Activated CD8-positive, alpha-beta T cell treated with anti-CD3 and anti-CD28 coated beads for 36 hours (primary cell): ENCODE measurements around the gene TNNI3K. TPM values are rescaled to one million over a fixed set of nuclear protein-coding genes. Genes with fewer than 3 reads are reported as not detected.

Experiments used
- ATAC-seq: fragments of 200-7000 bp; cut with Tn5 transposase; one replicate; pipeline ENCODE4 v1.10.0; 2021; ENCODE audit warnings: mild to moderate bottlenecking, moderate library complexity
- CTCF ChIA-PET: fragments of 350-600 bp; sonication (Branson Sonifier 250); formaldehyde crosslinking; loops from one replicate; lab custom pipeline; 2021; ENCODE audit warnings: antibody characterized with exemption; lab: Charles Lee
- POLR2A ChIA-PET: fragments of 350-600 bp; sonication (Branson Sonifier 250); formaldehyde crosslinking; loops from one replicate; lab custom pipeline; 2021; ENCODE audit warnings: antibody characterized with exemption; lab: Charles Lee
- DNase-seq: peaks from one replicate; pipeline ENCODE4 v3.0.0-alpha.2; 2020
- H3K27ac Mint-ChIP-seq: one replicate; pipeline ENCODE4 v1.8.0; 2021; ENCODE audit warnings: mild to moderate bottlenecking, mixed read lengths
- H3K27me3 Mint-ChIP-seq: one replicate; pipeline ENCODE4 v1.8.0; 2021; ENCODE audit warnings: mixed read lengths
- H3K36me3 Mint-ChIP-seq: one replicate; pipeline ENCODE4 v1.8.0; 2021; ENCODE audit warnings: low read depth, mixed read lengths
- H3K4me1 Mint-ChIP-seq: one replicate; pipeline ENCODE4 v1.8.0; 2021; ENCODE audit warnings: low read depth, mixed read lengths
- H3K4me3 Mint-ChIP-seq: one replicate; pipeline ENCODE4 v1.8.0; 2021; ENCODE audit warnings: mild to moderate bottlenecking, moderate library complexity, mixed read lengths
- H3K9me3 Mint-ChIP-seq: one replicate; pipeline ENCODE4 v1.8.0; 2021; ENCODE audit warnings: mixed read lengths
- intact Hi-C: fragments of 100-400 bp; cut with micrococcal nuclease; formaldehyde crosslinking; loops from one replicate; pipeline ENCODE4 v1.10.0; 2022
- total RNA-seq, 2 experiments: library from RNA; stranded (reverse); gene quantifications; one replicate each; pipeline ENCODE4 v1.2.3, GENCODE V29; 2021
- TF ChIP-seq, protein P1 (sequence below): fragments of 200-600 bp; IDR thresholded peaks from one replicate; pipeline ENCODE4 v1.8.0; 2022; ENCODE audit warnings: antibody characterized with exemption, mild to moderate bottlenecking

TNNI3K gene
- total RNA-seq, 2 experiments from 2014 or later: 0.52 TPM; not detected in 1

DNA sequence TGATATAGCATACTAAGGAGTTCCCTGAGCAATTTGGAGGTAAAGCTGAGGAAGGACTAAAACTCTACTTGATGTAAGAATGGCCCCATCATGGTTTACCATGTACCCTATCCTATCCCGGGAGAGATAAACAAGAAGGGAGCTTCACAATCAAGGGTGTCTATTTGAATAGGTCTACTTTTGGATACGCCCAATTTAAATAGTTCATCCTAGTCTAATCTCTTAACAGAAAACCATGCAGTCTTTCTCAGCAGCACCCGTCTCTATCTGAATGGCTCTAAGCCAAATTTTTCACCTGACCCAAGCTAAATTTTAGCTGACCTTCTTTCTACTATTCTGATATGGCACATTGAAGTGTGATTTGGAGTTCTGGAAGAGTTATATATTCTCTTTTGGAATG lies 122.0 kb downstream of the TNNI3K start:
- H3K9me3 Mint-ChIP-seq: no peaks in the 10 kb centered on the region
- TF ChIP-seq, protein P1, sequence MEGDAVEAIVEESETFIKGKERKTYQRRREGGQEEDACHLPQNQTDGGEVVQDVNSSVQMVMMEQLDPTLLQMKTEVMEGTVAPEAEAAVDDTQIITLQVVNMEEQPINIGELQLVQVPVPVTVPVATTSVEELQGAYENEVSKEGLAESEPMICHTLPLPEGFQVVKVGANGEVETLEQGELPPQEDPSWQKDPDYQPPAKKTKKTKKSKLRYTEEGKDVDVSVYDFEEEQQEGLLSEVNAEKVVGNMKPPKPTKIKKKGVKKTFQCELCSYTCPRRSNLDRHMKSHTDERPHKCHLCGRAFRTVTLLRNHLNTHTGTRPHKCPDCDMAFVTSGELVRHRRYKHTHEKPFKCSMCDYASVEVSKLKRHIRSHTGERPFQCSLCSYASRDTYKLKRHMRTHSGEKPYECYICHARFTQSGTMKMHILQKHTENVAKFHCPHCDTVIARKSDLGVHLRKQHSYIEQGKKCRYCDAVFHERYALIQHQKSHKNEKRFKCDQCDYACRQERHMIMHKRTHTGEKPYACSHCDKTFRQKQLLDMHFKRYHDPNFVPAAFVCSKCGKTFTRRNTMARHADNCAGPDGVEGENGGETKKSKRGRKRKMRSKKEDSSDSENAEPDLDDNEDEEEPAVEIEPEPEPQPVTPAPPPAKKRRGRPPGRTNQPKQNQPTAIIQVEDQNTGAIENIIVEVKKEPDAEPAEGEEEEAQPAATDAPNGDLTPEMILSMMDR: no peak
- no peak overlapping the region for H3K4me3 Mint-ChIP-seq
- no peaks in the 10 kb centered on the region for H3K36me3 Mint-ChIP-seq
- H3K27me3 Mint-ChIP-seq: no peaks in the 10 kb centered on the region
- ATAC-seq (no peak), DNase-seq (no peak)
- CTCF ChIA-PET: interaction anchor here (1.1 kb wide), 1 partner anchor 15 kb away, joined by 3 read pairs; no protein-coding TSS in a partner anchor
- H3K27ac Mint-ChIP-seq: no peak overlapping the region
- POLR2A ChIA-PET: no interaction called here
- no peaks in the 10 kb centered on the region for H3K4me1 Mint-ChIP-seq
- intact Hi-C loops: no loop called here

DNA sequence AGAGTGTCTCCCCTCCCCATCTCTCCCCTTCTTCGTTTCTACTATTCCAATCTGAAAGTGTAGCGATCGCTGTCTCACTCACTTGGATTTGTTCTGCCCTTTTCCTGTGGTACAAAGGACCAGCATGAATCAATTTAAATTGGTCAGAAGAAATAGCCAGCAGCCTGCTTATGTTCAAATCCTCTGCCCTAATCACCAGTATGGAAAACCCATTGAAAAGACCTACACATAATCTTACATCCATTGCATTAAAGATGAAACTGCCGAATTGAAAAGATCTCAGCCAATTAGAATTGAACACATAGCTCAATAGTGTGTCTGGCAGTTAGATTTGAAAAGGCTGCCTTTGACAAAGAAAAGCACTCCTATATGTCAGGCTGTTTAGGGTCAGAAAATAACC lies 122.6 kb downstream of the TNNI3K start:
- Mint-ChIP-seq H3K27me3 (no peaks in the 10 kb centered on the region), H3K4me3 (no peak overlapping the region)

DNA sequence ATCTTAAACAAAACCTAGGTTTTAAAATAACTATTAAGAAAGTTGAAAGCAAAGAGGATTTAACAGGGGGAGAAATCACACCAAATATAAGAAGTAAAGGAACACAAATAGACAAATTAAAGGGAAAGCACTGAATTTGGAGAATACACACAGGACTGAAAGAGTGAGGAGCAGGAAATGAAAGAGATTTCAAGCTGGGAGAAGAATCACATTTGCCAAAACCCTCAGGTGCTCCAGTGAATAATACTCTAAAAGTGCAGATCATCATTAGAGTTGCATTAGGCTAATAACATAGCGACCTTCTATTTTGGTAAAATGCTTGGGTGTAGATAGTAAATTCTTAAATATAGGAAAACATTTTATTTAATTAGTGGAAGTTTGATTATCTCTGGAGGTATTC lies 127.5 kb downstream of the TNNI3K start:
- Mint-ChIP-seq H3K27ac (no peak overlapping the region), H3K27me3 (no peaks in the 10 kb centered on the region), H3K9me3 (no peaks in the 10 kb centered on the region), H3K36me3 (no peaks in the 10 kb centered on the region), H3K4me3 (no peak overlapping the region), H3K4me1 (no peaks in the 10 kb centered on the region)
- CTCF ChIA-PET: no interaction called here
- ATAC-seq (no peak), DNase-seq (no peak)
- intact Hi-C loops: no loop called here
- POLR2A ChIA-PET: no interaction called here
- TF ChIP-seq, protein P1: no peak

More for the DNA sequence above, 122.6 kb downstream of the TNNI3K start:
- no peak overlapping the region for H3K27ac Mint-ChIP-seq
- CTCF ChIA-PET: no interaction called here
- ATAC-seq (no peak), DNase-seq (no peak)
- POLR2A ChIA-PET: no interaction called here
- no peaks in the 10 kb centered on the region for H3K36me3 Mint-ChIP-seq
- intact Hi-C loops: no loop called here
- TF ChIP-seq, protein P1: no peak
- H3K9me3 Mint-ChIP-seq: no peaks in the 10 kb centered on the region
- H3K4me1 Mint-ChIP-seq: no peaks in the 10 kb centered on the region

DNA sequence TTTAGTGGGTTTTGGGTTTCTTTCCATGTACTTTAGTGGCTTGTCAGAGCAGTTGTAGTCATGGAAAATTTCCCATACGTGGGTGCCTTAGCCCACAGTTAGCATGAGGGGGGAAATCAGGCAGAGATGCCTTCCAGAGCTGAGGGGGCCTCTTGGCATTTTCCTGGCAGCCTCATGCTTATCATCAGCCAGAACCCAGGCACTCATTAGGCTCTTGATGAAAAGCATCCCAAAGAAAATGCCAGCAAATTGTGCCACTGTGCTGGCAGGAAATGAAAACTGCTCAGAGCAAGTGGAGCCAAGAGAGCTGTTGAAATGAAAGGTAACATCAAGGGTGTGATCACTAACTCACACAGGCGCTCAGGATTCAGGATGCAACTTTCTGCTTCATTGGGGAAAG lies 128.0 kb downstream of the TNNI3K start:
- Mint-ChIP-seq H3K36me3 (no peaks in the 10 kb centered on the region), H3K27me3 (no peaks in the 10 kb centered on the region), H3K4me1 (no peaks in the 10 kb centered on the region), H3K4me3 (no peak overlapping the region), H3K9me3 (no peaks in the 10 kb centered on the region), H3K27ac (no peak overlapping the region)
- intact Hi-C loops: no loop called here
- DNase-seq: no peak
- POLR2A ChIA-PET: no interaction called here
- TF ChIP-seq, protein P1: no peak
- CTCF ChIA-PET: no interaction called here
- no peak for ATAC-seq

DNA sequence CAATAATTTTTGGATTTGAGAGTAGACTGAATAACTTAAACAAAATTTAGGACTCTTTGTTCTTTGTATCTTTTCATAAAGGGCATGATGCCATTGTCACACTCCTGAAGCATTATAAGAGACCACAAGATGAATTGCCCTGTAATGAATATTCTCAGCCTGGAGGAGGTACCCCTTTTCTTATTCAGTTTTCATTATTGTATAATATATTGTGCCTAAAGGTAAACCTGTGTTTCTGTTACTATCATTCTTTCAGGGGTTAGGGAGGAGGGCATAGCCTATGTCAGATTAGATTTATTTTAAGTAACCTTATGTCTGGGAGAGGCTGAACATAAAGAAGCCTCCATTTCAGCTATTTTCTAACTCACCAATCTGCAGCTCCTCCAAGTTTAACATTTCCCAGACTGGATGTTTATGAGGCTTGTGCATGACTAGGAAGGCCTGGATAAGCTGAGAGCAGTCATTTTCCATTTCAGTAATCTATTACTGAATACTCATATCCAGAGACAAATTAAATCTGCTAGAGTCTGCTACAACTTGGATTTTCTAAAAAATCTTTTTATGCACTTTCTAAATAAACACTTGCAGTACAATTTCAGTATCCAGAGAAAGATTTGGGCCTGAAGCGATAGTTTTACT lies 132.1 kb downstream of the TNNI3K start:
- ATAC-seq (no peak), DNase-seq (no peak)
- Mint-ChIP-seq H3K36me3 (no peaks in the 10 kb centered on the region), H3K4me1 (no peaks in the 10 kb centered on the region), H3K4me3 (no peak overlapping the region), H3K9me3 (no peaks in the 10 kb centered on the region), H3K27me3 (no peaks in the 10 kb centered on the region), H3K27ac (no peak overlapping the region)
- POLR2A ChIA-PET: no interaction called here
- CTCF ChIA-PET: no interaction called here
- TF ChIP-seq, protein P1: no peak
- intact Hi-C loops: no loop called here
